HEK293 (cell line): ENCODE data around the gene IGDCC3.

Experiments used
- CTCF ChIP-seq: fragments of 450-650 bp; formaldehyde crosslinking; IDR thresholded peaks from 2 replicates; pipeline ENCODE4 v1.5.1; 2016; ENCODE audit warnings: missing biosample characterization, missing genetic modification characterization
- EGR2 ChIP-seq: fragments of 450-650 bp; formaldehyde crosslinking; IDR thresholded peaks from 2 replicates; pipeline ENCODE4 v1.5.1; 2016; ENCODE audit warnings: low read depth, missing biosample characterization, missing genetic modification characterization
- GLIS1 ChIP-seq: fragments of 450-650 bp; formaldehyde crosslinking; IDR thresholded peaks from 2 replicates; pipeline ENCODE4 v1.5.1; 2016; ENCODE audit warnings: missing biosample characterization, missing genetic modification characterization
- GLIS2 ChIP-seq: fragments of 450-650 bp; formaldehyde crosslinking; IDR thresholded peaks from 2 replicates; pipeline ENCODE4 v1.5.1; 2016; ENCODE audit warnings: missing biosample characterization, missing genetic modification characterization
- IKZF3 ChIP-seq: fragments of 450-650 bp; IDR thresholded peaks from 2 replicates; pipeline ENCODE4 v1.5.0; 2018; ENCODE audit warnings: missing biosample characterization, mild to moderate bottlenecking, missing genetic modification characterization, moderate library complexity
- PBX3 ChIP-seq: sonication (generic); formaldehyde crosslinking; IDR thresholded peaks from 2 replicates; pipeline ENCODE4 v1.8.1; 2022; ENCODE audit warnings: mild to moderate bottlenecking, moderate library complexity, missing genetic modification reagents
- SP7 ChIP-seq: fragments of 450-650 bp; formaldehyde crosslinking; IDR thresholded peaks from 2 replicates; pipeline ENCODE4 v1.5.1; 2016; ENCODE audit warnings: missing biosample characterization, missing genetic modification characterization
- WT1 ChIP-seq: fragments of 450-650 bp; formaldehyde crosslinking; IDR thresholded peaks from 2 replicates; pipeline ENCODE4 v1.5.1; 2016; ENCODE audit warnings: missing biosample characterization, missing genetic modification characterization
- ZBTB17 ChIP-seq: fragments of 450-650 bp; formaldehyde crosslinking; IDR thresholded peaks from 2 replicates; pipeline ENCODE4 v1.5.1; 2016; ENCODE audit warnings: missing biosample characterization, missing genetic modification characterization
- ZBTB21 ChIP-seq: fragments of 450-650 bp; formaldehyde crosslinking; IDR thresholded peaks from 2 replicates; pipeline ENCODE4 v1.5.1; 2017; ENCODE audit warnings: missing biosample characterization, missing genetic modification characterization
- ZBTB48 ChIP-seq: fragments of 450-650 bp; formaldehyde crosslinking; IDR thresholded peaks from 2 replicates; pipeline ENCODE4 v1.5.1; 2016; ENCODE audit warnings: missing biosample characterization, missing genetic modification characterization
- ZBTB8A ChIP-seq: fragments of 450-650 bp; formaldehyde crosslinking; IDR thresholded peaks from 2 replicates; pipeline ENCODE4 v1.5.1; 2016; ENCODE audit warnings: missing biosample characterization, missing genetic modification characterization
- ZFHX2 ChIP-seq: fragments of 450-650 bp; formaldehyde crosslinking; conservative IDR thresholded peaks from 2 replicates; pipeline ENCODE4 v1.5.1; 2016; ENCODE audit warnings: missing biosample characterization, missing genetic modification characterization
- ZIC2 ChIP-seq: fragments of 450-650 bp; formaldehyde crosslinking; IDR thresholded peaks from 2 replicates; pipeline ENCODE4 v1.5.1; 2016; ENCODE audit warnings: missing biosample characterization, missing genetic modification characterization
- ZNF138 ChIP-seq: fragments of 450-650 bp; formaldehyde crosslinking; IDR thresholded peaks from 2 replicates; pipeline ENCODE4 v1.5.1; 2016; ENCODE audit warnings: missing biosample characterization, missing genetic modification characterization, borderline replicate concordance
- ZNF18 ChIP-seq: fragments of 450-650 bp; formaldehyde crosslinking; IDR thresholded peaks from 2 replicates; pipeline ENCODE4 v1.5.1; 2016; ENCODE audit warnings: missing biosample characterization, missing genetic modification characterization
- ZNF2 ChIP-seq: fragments of 450-650 bp; formaldehyde crosslinking; IDR thresholded peaks from 2 replicates; pipeline ENCODE4 v1.5.1; 2016; ENCODE audit warnings: missing biosample characterization, missing genetic modification characterization
- ZNF335 ChIP-seq: fragments of 450-650 bp; formaldehyde crosslinking; conservative IDR thresholded peaks from 2 replicates; pipeline ENCODE4 v1.5.1; 2016; ENCODE audit warnings: missing biosample characterization, missing genetic modification characterization
- ZNF391 ChIP-seq: fragments of 450-650 bp; formaldehyde crosslinking; IDR thresholded peaks from 2 replicates; pipeline ENCODE4 v1.5.1; 2016; ENCODE audit warnings: low read depth, missing biosample characterization, missing genetic modification characterization, borderline replicate concordance
- ZNF521 ChIP-seq: fragments of 450-650 bp; formaldehyde crosslinking; IDR thresholded peaks from 2 replicates; pipeline ENCODE4 v1.5.1; 2017; ENCODE audit warnings: missing biosample characterization, mild to moderate bottlenecking, missing genetic modification characterization
- ZNF561 ChIP-seq: fragments of 450-650 bp; IDR thresholded peaks from 2 replicates; pipeline ENCODE4 v1.5.1; 2018; ENCODE audit warnings: missing biosample characterization, missing genetic modification characterization, borderline replicate concordance
- ZNF600 ChIP-seq: fragments of 450-650 bp; formaldehyde crosslinking; IDR thresholded peaks from 2 replicates; pipeline ENCODE4 v1.5.1; 2016; ENCODE audit warnings: missing biosample characterization, missing genetic modification characterization
- ZNF629 ChIP-seq: fragments of 450-650 bp; formaldehyde crosslinking; IDR thresholded peaks from 2 replicates; pipeline ENCODE4 v1.5.1; 2017; ENCODE audit warnings: missing biosample characterization, missing genetic modification characterization
- ZNF654 ChIP-seq: fragments of 450-650 bp; formaldehyde crosslinking; IDR thresholded peaks from 2 replicates; pipeline ENCODE4 v1.5.1; 2016; ENCODE audit warnings: low read depth, missing biosample characterization, missing genetic modification characterization
- ZNF658 ChIP-seq: fragments of 450-650 bp; formaldehyde crosslinking; IDR thresholded peaks from 2 replicates; pipeline ENCODE4; 2016; ENCODE audit warnings: missing biosample characterization, missing genetic modification characterization
- ZNF660 ChIP-seq: fragments of 450-650 bp; IDR thresholded peaks from 2 replicates; pipeline ENCODE4 v1.5.1; 2018; ENCODE audit warnings: missing biosample characterization, mild to moderate bottlenecking, missing genetic modification characterization
- ZNF692 ChIP-seq: fragments of 450-650 bp; formaldehyde crosslinking; IDR thresholded peaks from 2 replicates; pipeline ENCODE4 v1.5.1; 2016; ENCODE audit warnings: missing biosample characterization, missing genetic modification characterization
- ZNF76 ChIP-seq: fragments of 450-650 bp; formaldehyde crosslinking; IDR thresholded peaks from 2 replicates; pipeline ENCODE4; 2016; ENCODE audit warnings: low read depth, missing biosample characterization, missing genetic modification characterization, borderline replicate concordance
- ZXDB ChIP-seq: fragments of 450-650 bp; formaldehyde crosslinking; IDR thresholded peaks from 2 replicates; pipeline ENCODE4 v1.5.1; 2016; ENCODE audit warnings: missing biosample characterization, missing genetic modification characterization
- TF ChIP-seq, protein P1 (sequence below): fragments of 450-650 bp; formaldehyde crosslinking; IDR thresholded peaks from 2 replicates; pipeline ENCODE4 v1.5.1; 2016; ENCODE audit warnings: missing biosample characterization, missing genetic modification characterization

The IGDCC3 gene

DNA sequence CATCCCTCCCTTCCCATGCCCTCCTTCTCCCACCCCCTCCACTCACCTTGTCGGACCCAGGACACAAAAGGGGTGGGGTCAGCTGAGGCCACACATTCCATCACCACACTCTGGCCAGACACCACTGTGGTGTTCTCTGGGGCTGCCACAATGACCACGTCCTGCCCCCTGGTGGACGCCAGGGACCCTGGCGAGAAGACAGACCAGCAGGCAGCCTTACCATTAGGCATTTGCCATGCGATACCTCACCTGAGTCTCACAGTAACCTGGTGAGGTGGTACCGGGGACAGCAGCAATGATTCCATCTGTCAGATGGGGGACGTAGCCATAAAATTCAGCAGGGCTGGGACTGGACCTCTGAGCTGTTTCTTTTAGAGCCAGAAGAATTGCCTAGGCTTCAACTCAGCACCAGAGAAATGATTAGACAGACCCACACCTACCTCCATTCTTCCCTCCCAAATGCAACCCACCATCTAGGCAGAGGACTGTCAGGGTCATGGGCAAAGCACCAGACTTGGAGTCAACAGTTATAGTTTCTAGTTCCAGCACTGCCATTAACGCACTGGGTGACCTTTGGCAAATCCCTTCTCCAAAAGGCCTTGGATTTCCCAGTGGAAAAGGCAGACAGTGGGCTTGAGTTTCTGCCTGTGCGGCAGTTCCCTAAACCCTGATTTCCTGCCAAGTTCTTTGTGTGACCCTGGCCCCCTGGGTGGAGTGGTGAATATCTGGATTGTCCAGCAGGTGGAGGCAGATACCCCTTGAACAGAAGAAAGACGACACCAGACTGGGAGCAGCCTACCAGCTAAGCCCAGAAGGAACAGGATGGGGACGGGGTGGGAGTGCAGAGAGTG is 23.2 kb upstream of the IGDCC3 start (continued):
- TF ChIP-seq SP7 (tag by site-specific recombination) = peak; percentile 25; the same call in 1 of the 2 replicates
- peak; percentile 49; the same call in 1 of the 2 replicates for TF ChIP-seq ZBTB8A
- peak; percentile 99 for TF ChIP-seq ZFHX2 (tag by site-specific recombination)
- peak; percentile 67 for TF ChIP-seq GLIS2 (tag by site-specific recombination)
- peak; percentile 92 for TF ChIP-seq CTCF (tag by site-specific recombination)
- TF ChIP-seq, protein P1, sequence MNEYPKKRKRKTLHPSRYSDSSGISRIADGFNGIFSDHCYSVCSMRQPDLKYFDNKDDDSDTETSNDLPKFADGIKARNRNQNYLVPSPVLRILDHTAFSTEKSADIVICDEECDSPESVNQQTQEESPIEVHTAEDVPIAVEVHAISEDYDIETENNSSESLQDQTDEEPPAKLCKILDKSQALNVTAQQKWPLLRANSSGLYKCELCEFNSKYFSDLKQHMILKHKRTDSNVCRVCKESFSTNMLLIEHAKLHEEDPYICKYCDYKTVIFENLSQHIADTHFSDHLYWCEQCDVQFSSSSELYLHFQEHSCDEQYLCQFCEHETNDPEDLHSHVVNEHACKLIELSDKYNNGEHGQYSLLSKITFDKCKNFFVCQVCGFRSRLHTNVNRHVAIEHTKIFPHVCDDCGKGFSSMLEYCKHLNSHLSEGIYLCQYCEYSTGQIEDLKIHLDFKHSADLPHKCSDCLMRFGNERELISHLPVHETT (tag by site-specific recombination) = 0 out of 2 replicates have a peak, but pooled peaks have one; percentile 16
- peak; percentile 1; the same call in 1 of the 2 replicates for TF ChIP-seq ZNF76
- 0 out of 2 replicates have a peak, but pooled peaks have one; percentile 33 for TF ChIP-seq ZNF692 (tag by site-specific recombination)
- peak; percentile 71; the same call in 1 of the 2 replicates for TF ChIP-seq ZNF660
- peak; percentile 84 for TF ChIP-seq ZIC2
- TF ChIP-seq EGR2 (tag by site-specific recombination) = peak; percentile 97; the same call in 1 of the 2 replicates
- peak; percentile 85 for TF ChIP-seq ZNF335 (tag by site-specific recombination)
- peak; percentile 99 for TF ChIP-seq ZNF654 (tag by site-specific recombination)
- TF ChIP-seq ZNF658 (tag by site-specific recombination) = no peak
- no peak for TF ChIP-seq ZNF138 (tag by site-specific recombination)
- peak; percentile 51; the same call in 1 of the 2 replicates for TF ChIP-seq ZNF18 (tag by site-specific recombination)
- no peak for TF ChIP-seq ZNF521 (tag by site-specific recombination)
- TF ChIP-seq IKZF3 = peak; percentile 72
- peak; percentile 71; the same call in 1 of the 2 replicates for TF ChIP-seq ZNF391 (tag by site-specific recombination)
- TF ChIP-seq PBX3 (CRISPR knock-in tag) = peak; percentile 54; the same call in 1 of the 2 replicates
- TF ChIP-seq ZXDB (tag by site-specific recombination) = 0 out of 2 replicates have a peak, but pooled peaks have one; percentile 38
- peak; percentile 15; the same call in 1 of the 2 replicates for TF ChIP-seq ZNF629
- TF ChIP-seq ZBTB21 (tag by site-specific recombination) = no peak
- peak; percentile 84; the same call in 1 of the 2 replicates for TF ChIP-seq ZNF2
- peak; percentile 97 for TF ChIP-seq ZBTB48 (tag by site-specific recombination)
- peak; percentile 89 for TF ChIP-seq ZBTB17 (tag by site-specific recombination)
- TF ChIP-seq WT1 = peak; percentile 46; the same call in 1 of the 2 replicates
- peak; percentile 83 for TF ChIP-seq ZNF600 (tag by site-specific recombination)
- peak; percentile 87 for TF ChIP-seq ZNF561 (tag by site-specific recombination)
- TF ChIP-seq GLIS1 (tag by site-specific recombination) = peak; percentile 98
